NCI-H1417 (cell line): Measurements from ENCODE around the gene NGLY1.

ENCODE experiments used
- DNase-seq, 3 experiments: peaks; one replicate each; lab custom pipeline; 2025; lab: John Stamatoyannopoulos, UW

The NGLY1 gene, protein sequence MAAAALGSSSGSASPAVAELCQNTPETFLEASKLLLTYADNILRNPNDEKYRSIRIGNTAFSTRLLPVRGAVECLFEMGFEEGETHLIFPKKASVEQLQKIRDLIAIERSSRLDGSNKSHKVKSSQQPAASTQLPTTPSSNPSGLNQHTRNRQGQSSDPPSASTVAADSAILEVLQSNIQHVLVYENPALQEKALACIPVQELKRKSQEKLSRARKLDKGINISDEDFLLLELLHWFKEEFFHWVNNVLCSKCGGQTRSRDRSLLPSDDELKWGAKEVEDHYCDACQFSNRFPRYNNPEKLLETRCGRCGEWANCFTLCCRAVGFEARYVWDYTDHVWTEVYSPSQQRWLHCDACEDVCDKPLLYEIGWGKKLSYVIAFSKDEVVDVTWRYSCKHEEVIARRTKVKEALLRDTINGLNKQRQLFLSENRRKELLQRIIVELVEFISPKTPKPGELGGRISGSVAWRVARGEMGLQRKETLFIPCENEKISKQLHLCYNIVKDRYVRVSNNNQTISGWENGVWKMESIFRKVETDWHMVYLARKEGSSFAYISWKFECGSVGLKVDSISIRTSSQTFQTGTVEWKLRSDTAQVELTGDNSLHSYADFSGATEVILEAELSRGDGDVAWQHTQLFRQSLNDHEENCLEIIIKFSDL

DNA sequence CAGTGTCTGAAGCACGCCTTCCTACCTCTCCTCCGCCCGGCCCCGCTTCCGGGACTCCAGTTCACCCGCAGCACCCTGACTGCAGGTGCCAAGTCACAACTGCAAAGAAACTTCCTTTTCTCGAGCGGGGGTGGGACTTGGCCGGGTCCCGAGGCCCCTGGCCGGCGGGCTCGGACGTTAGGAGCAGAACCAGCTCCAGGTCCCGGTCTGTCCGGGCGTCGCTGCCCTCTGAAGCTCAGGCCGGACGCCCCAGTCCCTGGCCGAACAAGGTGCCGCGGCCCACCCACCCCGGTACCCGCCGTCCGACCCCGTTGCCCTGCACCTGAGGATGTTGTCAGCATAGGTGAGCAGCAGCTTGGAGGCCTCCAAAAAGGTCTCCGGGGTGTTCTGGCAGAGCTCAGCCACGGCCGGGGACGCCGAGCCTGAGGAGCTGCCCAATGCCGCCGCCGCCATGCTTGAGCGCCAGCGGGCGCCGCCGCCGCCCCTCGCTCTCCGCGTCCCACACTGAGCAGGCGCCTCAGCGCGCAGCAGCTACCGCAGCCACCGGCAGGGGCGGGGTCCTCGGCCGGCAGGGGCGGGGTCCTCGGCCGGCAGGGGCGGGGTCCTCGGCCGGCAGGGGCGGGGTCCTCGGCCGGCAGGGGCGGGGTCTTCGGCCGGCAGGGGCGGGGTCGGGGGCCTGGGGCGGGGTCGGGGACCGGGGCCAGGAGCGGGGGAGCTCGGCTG lies at the start of gene NGLY1:
Gene NGLY1, minus strand, starts transcription at position 506 of the 723 bp plus-strand sequence. Its CDS starts 53 bp downstream, at position 453.
- DNase-seq: peak; percentile 62 to 80 (median 78)

DNA sequence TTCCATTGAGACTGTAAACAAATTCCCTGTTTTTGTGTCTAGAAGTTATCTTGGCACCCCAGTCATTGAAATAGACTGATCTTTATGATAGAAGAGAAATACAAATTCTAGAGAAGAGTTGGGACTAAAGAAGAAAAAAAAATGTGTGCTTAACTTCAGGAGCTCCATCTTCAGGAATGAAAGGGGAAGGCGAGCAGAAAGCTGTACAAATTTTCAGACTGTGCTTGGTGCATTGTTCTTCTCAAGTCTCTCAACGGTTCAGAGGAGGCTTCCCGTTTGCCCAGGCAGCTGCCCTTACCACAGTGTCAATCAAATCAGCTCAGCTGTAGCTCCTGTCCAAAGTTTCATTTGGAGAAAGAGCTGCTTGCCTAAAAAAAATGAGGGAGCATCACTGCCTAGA lies 48.3 kb upstream of the NGLY1 start:
- peak in 1 of 3 experiments; percentile 47 for DNase-seq

- peak in 2 of 3 experiments; percentile 29 to 73 for DNase-seq
Measured at GRCh38 chr3:25830373-25831280, 47.4 kb upstream of the NGLY1 start.

GRCh38 chr3:25826510-25826909 lies 43.3 kb upstream of the NGLY1 start:
- DNase-seq: no peak

GRCh38 chr3:25823314-25823713 lies 40.1 kb upstream of the NGLY1 start:
- DNase-seq: no peak

DNA sequence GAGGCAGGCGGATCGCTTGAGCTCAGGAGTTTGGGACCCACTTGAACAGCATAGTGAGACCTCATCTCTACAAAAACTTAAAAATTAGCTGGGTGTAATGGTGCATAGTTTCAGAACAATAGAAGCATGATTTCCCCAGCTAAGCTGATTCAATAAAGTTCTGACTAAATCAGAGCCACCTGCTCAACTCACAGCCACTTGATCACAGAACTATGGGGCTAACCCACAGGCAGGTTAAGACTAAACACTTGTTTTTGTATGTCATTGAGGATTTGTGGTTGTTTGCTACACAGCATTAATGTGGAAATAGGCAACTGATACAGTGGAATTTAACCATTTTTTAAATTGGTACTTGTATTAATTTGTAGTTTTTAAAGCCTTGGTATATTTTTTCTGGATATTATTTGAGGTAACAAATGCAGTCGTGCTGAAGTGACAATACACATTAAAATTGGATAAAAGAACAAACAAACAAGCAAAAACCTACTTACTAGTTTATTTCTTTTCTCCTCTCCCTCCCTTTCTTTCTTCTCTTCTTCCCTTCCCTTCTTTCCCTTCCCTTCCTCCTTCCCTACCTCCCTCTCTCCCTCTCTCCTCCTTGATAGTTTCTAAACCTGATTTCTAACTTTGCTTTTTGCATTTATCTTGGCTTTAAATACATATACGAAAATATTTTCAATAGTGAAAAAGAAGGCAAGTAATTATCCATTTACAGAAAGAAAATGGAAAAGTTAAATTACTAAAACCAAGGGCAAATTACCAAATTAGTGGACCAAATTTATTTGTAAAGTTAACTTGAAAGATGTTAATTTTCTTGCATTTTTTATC lies 38.7 kb upstream of the NGLY1 start:
- no peak for DNase-seq

DNA sequence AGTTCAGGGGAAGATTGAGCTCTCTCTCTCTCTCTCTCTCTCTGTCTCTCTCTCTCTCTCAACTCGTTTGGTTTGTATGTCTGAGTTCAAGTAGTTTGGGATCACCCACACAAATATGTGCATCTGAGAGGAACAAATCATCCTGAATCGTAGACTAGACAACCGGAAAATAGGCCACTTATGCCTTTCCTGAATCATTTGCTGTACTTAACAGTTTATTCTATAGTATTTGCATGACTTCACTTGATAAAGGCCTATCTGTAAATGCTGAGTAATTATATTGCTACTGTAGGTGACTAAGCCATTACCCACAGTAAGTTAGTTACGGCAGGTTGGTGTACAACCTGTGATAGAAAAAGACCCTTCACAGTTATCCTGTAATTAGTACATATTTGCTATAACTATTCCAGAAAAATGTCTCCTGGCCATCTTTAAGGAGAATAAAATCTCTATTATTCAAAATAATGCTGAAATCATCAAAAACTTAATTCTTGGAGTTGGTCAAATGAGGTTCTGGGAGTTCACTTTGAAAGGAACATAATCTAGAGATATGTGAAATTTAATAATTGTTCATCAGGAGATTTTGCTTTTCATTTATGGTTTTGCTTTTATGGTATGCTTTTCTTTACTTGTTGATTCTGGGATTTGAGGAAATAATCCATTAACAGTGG lies 37.7 kb upstream of the NGLY1 start:
- DNase-seq: peak in 1 of 3 experiments; percentile 1

- DNase-seq: peak in 1 of 3 experiments; percentile 25
Measured at GRCh38 chr3:25820366-25820765, 37.1 kb upstream of the NGLY1 start.

DNA sequence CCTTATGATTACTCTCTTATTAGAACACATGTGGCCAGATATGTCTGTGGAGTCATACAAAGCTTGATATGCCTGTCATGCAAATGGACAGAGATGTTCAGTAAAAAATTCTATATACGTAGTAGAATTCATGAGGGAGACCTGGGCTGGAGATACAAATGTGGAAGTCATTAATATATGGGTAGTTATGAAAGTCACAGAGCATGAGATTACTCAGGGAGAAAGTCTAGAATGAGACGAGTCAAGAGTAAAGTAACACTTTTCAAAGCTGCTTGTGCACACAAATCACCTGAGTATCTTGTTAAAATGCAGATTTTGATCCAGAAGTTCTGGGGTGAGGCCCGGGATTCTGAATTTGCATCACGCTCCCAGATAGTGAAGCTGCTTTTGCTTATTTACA lies 35.1 kb upstream of the NGLY1 start:
- DNase-seq: no peak

DNA sequence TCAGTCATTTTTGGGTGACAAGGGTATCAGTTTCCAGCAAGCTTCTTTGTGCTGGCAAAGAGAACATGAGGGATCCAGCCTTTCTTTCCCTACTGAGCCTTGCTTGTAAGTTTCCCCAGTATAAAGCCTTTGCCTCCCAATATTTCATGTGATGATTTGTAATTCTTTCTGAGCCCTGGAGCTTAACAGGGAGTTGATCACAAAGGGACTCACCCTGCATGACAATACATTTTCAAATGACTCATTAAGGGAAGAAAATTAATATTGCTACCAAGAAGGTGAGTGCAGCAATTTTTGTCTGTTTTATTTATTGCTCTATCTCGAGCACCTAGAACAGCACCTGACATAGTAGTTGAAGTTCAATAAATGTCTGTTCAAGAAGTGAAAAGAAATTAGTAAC lies 34.4 kb upstream of the NGLY1 start:
- DNase-seq: no peak

- no peak for DNase-seq
Measured at GRCh38 chr3:25817107-25817506, 33.9 kb upstream of the NGLY1 start.

- no peak for DNase-seq
Measured at GRCh38 chr3:25812644-25813043, 29.4 kb upstream of the NGLY1 start.

DNA sequence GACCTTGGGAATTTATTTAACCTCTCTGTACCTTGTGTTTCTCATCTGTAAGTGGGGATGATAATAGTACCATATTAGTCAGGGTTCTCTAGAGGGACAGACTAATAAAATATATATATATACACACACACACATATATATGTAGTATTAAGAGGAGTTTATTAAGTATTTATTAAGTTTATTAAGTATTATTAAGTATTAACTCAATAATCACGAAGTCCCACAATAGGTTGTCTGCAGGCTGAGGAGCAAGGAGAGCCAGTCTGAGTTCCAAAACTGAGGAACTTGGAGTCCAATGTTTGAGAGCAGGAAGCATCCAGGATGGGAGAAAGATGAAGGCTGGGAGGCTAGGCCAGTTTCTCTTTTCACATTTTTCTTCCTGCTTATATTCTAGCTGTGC lies 21.4 kb upstream of the NGLY1 start:
- DNase-seq: no peak

- DNase-seq: no peak
Measured at GRCh38 chr3:25803833-25804232, 20.6 kb upstream of the NGLY1 start.

DNA sequence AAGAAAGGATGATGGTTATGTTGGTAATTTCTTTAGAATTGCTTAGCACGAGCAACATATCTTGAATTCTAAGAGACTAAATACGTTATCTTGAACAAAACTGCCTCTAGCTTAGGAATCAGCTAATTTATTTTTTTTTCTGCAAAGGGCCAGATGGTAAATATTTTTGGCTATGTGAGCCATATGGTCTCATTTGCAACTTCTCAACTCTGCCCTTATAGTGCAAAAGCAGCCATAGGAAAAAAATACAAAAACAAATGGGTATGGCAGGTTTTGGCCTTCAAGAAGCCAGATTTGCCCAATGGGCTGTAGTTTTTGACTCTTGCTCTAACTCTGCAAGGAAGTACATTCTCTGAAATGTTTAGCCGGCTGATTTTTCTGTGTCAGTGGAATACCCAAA lies 18.5 kb upstream of the NGLY1 start:
- no peak for DNase-seq

GRCh38 chr3:25789596-25790556 lies 6.6 kb upstream of the NGLY1 start, which contains the start of gene OXSM:
Gene OXSM (plus strand): TSS chr3:25790090. CDS start chr3:25791021, 931 bp downstream.
- DNase-seq: peak; percentile 79 to 90 (median 88)

DNA sequence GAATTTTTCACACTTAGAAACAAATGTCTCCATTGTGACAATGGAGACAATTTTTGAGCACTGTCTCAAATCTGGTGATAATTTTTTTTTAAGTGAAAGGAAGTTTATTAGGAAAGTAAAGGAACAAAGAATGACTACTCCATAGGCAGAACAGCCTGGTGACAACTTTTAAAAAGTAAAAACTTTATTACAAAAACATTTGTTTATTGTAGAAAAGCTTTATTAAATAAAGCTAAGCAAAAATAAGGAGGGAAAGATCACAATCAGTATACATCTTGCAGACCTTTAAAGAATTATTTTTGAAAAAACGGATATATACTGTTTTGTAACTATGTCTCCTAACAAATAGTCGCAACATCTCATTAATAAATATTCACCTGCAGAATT lies 6.0 kb upstream of the NGLY1 start:
- no peak for DNase-seq

- DNase-seq: no peak
Measured at GRCh38 chr3:25787689-25788088, 4.4 kb upstream of the NGLY1 start.

DNA sequence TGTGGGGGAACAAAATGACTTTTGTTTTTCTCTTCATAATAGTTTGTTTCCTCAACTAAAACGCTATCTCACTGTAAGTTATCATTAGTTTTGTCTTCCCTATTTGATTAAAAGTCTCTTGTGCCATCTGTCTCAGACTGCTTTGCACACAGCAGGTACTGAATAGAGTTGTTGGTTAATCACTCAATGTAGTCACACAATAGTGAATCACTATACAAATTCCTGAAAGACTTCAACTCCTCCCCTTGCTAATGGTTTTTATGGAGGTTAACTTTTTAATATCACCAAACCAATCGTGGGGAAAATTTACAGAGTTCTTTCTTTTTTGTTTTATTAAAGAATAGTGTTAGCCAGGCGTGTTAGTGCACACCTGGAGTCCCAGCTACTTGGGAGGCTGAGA lies 2.6 kb upstream of the NGLY1 start:
- no peak for DNase-seq
